ENCODE data around the gene JARID2. TPM values are rescaled to one million over a fixed set of nuclear protein-coding genes. Genes with fewer than 3 reads are reported as not detected.

Gene JARID2
- total and polyA plus RNA-seq, 7 donors = 1.8 to 7.8 (median 6.1) TPM

- H3K4me1 ChIP-seq = peaks cover 0 to 19% (median 5%) of the 10 kb centered on the region in 4 donors
- no peaks in the 10 kb centered on the region for H3K9me3 ChIP-seq
- no peak overlapping the region for H3K4me3 ChIP-seq
- no peaks in the 10 kb centered on the region for H3K36me3 ChIP-seq
- intact Hi-C loops (cut with DNase I) = no loop called here
- TF ChIP-seq POLR2A (IDR thresholded peaks at IDR 0.05) (no peak), POLR2AphosphoS5 (IDR thresholded peaks at IDR 0.05) (no peak), EP300 (IDR thresholded peaks at IDR 0.05) (no peak)
- TF ChIP-seq, protein P1, sequence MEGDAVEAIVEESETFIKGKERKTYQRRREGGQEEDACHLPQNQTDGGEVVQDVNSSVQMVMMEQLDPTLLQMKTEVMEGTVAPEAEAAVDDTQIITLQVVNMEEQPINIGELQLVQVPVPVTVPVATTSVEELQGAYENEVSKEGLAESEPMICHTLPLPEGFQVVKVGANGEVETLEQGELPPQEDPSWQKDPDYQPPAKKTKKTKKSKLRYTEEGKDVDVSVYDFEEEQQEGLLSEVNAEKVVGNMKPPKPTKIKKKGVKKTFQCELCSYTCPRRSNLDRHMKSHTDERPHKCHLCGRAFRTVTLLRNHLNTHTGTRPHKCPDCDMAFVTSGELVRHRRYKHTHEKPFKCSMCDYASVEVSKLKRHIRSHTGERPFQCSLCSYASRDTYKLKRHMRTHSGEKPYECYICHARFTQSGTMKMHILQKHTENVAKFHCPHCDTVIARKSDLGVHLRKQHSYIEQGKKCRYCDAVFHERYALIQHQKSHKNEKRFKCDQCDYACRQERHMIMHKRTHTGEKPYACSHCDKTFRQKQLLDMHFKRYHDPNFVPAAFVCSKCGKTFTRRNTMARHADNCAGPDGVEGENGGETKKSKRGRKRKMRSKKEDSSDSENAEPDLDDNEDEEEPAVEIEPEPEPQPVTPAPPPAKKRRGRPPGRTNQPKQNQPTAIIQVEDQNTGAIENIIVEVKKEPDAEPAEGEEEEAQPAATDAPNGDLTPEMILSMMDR (IDR thresholded peaks at IDR 0.05) = no peak
- no peak for DNase-seq
- WGBS, 2 donors = 78 to 94% methylated on average over 11 of the region's 11 CpGs
- H3K27me3 ChIP-seq = no peaks in the 10 kb centered on the region
- no peak overlapping the region for H3K27ac ChIP-seq
Observed at GRCh38 chr6:15359335-15359862, 113.5 kb downstream of the JARID2 start.

GRCh38 chr6:15360300-15360699 is 114.4 kb downstream of the JARID2 start:
- H3K4me1 ChIP-seq = peaks cover 0 to 28% (median 11%) of the 10 kb centered on the region in 4 donors
- 97 to 98% methylated on average over 9 of the region's 9 CpGs for WGBS, 2 donors
- DNase-seq = no peak
- no peaks in the 10 kb centered on the region for H3K9me3 ChIP-seq
- H3K27ac ChIP-seq = no peak overlapping the region
- no peaks in the 10 kb centered on the region for H3K27me3 ChIP-seq
- TF ChIP-seq, protein P1 (IDR thresholded peaks at IDR 0.05) = no peak
- no peak for TF ChIP-seq EP300 (IDR thresholded peaks at IDR 0.05)
- no peak for TF ChIP-seq POLR2AphosphoS5 (IDR thresholded peaks at IDR 0.05)
- no peak for TF ChIP-seq POLR2A (IDR thresholded peaks at IDR 0.05)
- intact Hi-C loops (cut with DNase I) = loop anchor here (5.0 kb wide), 1 partner anchor 37 kb away; no protein-coding TSS in a partner anchor
- H3K36me3 ChIP-seq = no peaks in the 10 kb centered on the region
- no peak overlapping the region for H3K4me3 ChIP-seq

DNA sequence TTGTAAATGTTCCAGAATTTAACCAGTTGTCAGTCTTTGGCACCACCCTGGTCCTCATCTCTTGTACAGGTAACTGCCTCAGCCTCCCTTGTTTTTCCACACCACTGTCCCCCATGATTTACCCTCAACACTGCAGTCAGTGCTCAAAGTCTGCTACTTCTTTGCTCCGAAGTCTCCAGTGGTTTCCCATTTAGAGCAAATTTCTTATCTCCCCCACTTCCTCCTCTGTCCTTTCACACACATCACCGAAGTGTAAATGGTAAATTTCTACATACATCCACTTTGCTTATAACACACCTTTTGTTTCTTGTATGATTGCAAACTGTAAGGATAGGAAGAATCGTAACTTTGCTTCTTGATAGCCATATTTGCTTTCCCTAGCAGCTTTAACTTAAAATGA is 115.3 kb downstream of the JARID2 start:
- Histone ChIP-seq H3K27me3 (no peaks in the 10 kb centered on the region), H3K27ac (no peak overlapping the region), H3K4me1 (peaks cover 0 to 37% (median 20%) of the 10 kb centered on the region in 4 donors), H3K4me3 (no peak overlapping the region), H3K9me3 (no peaks in the 10 kb centered on the region), H3K36me3 (no peaks in the 10 kb centered on the region)
- intact Hi-C loops (cut with DNase I) = loop anchor here (5.0 kb wide), 1 partner anchor 36 kb away; no protein-coding TSS in a partner anchor
- TF ChIP-seq, protein P1 (IDR thresholded peaks at IDR 0.05) = no peak
- TF ChIP-seq POLR2A (IDR thresholded peaks at IDR 0.05) (no peak), EP300 (IDR thresholded peaks at IDR 0.05) (no peak), POLR2AphosphoS5 (IDR thresholded peaks at IDR 0.05) (no peak)
- no peak for DNase-seq
- WGBS, 2 donors = 87 to 91% methylated on average over 3 of the region's 3 CpGs

DNA sequence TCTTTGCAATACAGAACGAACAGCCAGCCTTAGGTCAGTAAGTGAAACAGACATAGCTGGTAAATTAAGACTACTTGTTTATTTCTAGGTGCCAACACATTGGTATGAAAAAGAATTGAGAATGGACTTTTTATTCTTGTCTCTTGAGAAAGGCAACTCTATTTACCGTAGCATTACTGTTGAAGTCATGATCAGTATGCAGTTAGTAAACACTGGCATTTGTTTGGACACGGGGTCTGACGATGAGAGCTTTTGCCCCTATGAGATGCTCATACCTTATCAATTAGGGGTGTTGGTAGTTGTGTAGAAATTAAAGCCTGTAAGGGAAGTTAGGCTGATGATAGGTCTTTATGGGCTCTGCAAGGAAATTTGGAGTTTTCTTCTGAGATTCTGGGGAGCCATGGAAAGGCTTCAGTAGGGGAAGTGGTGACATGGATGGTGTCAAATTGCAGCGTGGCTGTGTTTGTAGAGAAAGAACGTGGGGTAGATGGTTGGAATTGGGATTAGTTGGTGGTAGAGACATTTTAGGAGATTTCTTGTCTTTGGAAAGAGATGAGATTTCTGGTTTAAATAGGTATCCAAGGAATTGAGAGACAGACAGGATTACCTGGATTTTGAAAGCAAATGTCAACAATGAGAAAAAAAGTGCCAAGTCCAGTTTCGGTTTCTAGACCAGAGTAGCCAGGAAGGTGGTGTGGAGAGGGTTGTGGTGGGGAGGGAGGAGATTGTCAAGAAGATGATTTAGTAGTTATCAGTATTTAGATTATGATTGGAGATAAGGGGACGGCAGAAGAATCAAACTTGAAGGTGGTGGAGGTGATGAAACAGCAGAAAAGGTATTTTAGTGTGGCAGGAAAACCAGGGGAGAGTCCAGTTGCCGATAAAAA is 116.6 kb downstream of the JARID2 start:
- H3K27ac ChIP-seq = no peak overlapping the region
- DNase-seq = no peak
- 71 to 76% methylated on average over 9 of the region's 9 CpGs for WGBS, 2 donors
- TF ChIP-seq, protein P1 (IDR thresholded peaks at IDR 0.05) = no peak
- no peak for TF ChIP-seq EP300 (IDR thresholded peaks at IDR 0.05)
- no peak for TF ChIP-seq POLR2AphosphoS5 (IDR thresholded peaks at IDR 0.05)
- TF ChIP-seq POLR2A (IDR thresholded peaks at IDR 0.05) = no peak
- H3K4me3 ChIP-seq = no peak overlapping the region
- no peaks in the 10 kb centered on the region for H3K9me3 ChIP-seq
- H3K36me3 ChIP-seq = no peaks in the 10 kb centered on the region
- peaks cover 0 to 44% (median 26%) of the 10 kb centered on the region in 4 donors for H3K4me1 ChIP-seq
- intact Hi-C loops (cut with DNase I) = loop anchor here (5.0 kb wide), 1 partner anchor 35 kb away; no protein-coding TSS in a partner anchor
- H3K27me3 ChIP-seq = no peaks in the 10 kb centered on the region

Measured in sigmoid colon (tissue), 7 donors.